Adrenal gland (tissue), 5 donors: ENCODE measurements around the gene RAB3IP.

Experiments used
- POLR2A ChIP-seq, 2 donors: fragments of 450-650 bp; IDR thresholded peaks; one replicate each; pipeline ENCODE4 v1.6.1; 2017; ENCODE audit warnings: antibody characterized with exemption in 2 of 2, mild to moderate bottlenecking in 2 of 2, moderate library complexity in 1 of 2
- TF ChIP-seq, protein P1 (sequence below), 6 experiments: fragments of 450-650 bp in 4 of 6; fragments of 200-600 bp in 2 of 6; sonication (generic) in 1 of 6; IDR thresholded peaks; 1 replicate in 5 of 6; 2 replicates in 1 of 6; pipeline versions ENCODE4 v1.5.1 to v1.8.0; 2016 to 2021; ENCODE audit warnings: antibody characterized with exemption in 6 of 6, mild to moderate bottlenecking in 2 of 6, moderate library complexity in 1 of 6
- donor health status: DM: no; HTN: no; CAD: no.

DNA sequence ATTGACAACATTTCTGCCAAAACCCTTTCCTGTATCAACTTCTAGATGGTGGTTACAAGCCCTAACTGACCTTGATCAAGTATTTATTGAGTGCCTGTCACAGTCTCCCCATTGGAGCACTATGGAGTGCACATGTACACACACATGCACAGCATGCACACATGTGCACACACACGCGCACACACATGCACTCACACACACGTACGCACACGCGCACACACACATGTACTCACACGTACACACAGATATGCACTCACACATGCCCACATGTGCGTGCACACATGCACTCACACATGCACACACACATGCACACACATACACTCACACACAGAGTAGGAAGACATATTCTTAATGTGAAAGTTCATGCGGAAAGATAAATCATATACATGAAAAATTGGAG lies 130.0 kb downstream of the RAB3IP start:
- no peak for TF ChIP-seq POLR2A (IDR thresholded peaks at IDR 0.05)
- TF ChIP-seq, protein P1, sequence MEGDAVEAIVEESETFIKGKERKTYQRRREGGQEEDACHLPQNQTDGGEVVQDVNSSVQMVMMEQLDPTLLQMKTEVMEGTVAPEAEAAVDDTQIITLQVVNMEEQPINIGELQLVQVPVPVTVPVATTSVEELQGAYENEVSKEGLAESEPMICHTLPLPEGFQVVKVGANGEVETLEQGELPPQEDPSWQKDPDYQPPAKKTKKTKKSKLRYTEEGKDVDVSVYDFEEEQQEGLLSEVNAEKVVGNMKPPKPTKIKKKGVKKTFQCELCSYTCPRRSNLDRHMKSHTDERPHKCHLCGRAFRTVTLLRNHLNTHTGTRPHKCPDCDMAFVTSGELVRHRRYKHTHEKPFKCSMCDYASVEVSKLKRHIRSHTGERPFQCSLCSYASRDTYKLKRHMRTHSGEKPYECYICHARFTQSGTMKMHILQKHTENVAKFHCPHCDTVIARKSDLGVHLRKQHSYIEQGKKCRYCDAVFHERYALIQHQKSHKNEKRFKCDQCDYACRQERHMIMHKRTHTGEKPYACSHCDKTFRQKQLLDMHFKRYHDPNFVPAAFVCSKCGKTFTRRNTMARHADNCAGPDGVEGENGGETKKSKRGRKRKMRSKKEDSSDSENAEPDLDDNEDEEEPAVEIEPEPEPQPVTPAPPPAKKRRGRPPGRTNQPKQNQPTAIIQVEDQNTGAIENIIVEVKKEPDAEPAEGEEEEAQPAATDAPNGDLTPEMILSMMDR (IDR thresholded peaks at IDR 0.05) = no peak
